LNCaP clone FGC (cell line): ENCODE results near the gene PBX1.

ENCODE experiments used
- DNase-seq: peaks from one replicate; pipeline ENCODE4 v3.0.0-alpha.2; 2011; ENCODE audit warnings: low read depth
- H3K4me3 ChIP-seq: 2 replicates; pipeline ENCODE4 v1.5.1; 2011; ENCODE audit warnings: mild to moderate bottlenecking, low read depth, low read length, control low read depth
- TF ChIP-seq, protein P1 (sequence below): IDR thresholded peaks from 2 replicates; pipeline ENCODE4 v1.5.1; 2012; ENCODE audit warnings: mild to moderate bottlenecking; ENCODE audit not compliant: control insufficient read depth, insufficient read depth; ENCODE audit errors: extremely low read depth

The PBX1 gene

DNA sequence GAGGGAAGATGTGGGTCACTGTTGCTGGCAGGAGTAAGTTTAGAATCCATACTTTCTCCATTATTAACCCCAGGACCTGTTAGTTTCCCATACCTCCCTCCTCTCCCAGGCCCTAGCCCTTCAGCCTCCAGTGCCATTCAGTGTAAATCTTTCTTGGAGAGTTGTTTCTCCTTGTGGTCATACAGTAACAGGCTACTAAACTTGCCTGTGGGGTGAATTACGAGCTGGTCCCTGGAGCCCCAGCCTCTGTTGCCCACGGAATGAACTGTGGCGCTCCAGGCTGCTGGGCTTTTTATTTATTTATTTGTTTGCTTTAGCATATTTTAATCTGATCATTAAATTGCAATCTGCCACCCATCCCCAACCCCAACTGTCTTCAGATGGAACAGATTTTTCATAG is 305.2 kb downstream of the PBX1 start:
- TF ChIP-seq, protein P1, sequence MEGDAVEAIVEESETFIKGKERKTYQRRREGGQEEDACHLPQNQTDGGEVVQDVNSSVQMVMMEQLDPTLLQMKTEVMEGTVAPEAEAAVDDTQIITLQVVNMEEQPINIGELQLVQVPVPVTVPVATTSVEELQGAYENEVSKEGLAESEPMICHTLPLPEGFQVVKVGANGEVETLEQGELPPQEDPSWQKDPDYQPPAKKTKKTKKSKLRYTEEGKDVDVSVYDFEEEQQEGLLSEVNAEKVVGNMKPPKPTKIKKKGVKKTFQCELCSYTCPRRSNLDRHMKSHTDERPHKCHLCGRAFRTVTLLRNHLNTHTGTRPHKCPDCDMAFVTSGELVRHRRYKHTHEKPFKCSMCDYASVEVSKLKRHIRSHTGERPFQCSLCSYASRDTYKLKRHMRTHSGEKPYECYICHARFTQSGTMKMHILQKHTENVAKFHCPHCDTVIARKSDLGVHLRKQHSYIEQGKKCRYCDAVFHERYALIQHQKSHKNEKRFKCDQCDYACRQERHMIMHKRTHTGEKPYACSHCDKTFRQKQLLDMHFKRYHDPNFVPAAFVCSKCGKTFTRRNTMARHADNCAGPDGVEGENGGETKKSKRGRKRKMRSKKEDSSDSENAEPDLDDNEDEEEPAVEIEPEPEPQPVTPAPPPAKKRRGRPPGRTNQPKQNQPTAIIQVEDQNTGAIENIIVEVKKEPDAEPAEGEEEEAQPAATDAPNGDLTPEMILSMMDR, result no peak
- DNase-seq, result no peak
- H3K4me3 ChIP-seq, result no peak overlapping the region

DNA sequence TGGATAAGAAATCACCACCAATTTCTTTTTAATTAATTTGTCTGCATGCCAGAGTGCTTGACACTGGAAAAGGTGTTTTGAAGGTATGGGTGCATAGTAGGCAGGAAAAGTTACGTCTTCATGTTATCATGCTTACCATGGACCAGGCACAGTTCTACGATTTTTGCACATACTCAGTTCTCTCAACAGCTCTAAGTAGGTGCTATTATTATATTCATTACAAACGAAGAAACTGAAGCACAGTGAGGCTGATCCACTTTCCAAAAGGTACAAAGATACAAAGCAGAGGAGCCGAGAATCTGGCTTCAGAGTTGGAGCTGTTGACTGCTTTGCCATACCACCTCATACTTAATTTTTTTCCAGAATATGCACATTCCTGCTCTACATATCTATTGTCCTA is 306.4 kb downstream of the PBX1 start:
- TF ChIP-seq, protein P1, result no peak
- DNase-seq, result no peak
- H3K4me3 ChIP-seq, result no peak overlapping the region

DNA sequence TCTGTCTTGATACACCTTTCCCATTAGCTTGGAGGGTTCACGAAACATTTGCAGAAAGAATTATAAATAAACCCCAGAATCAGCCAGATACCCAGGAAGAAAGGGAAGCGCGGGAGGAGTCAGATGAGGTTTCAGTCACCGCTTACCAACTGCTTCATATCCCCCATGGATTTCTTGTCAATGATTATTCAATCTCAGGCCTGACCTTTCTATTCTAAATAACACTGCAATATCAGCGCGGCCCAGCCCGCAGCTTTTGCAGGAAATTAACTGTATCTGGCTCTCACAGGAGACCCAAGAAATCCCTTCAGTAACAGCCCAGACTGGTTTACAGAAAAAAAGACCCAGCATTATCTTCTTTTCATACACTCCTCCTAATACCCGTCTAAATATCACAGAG is 308.6 kb downstream of the PBX1 start:
- TF ChIP-seq, protein P1, result no peak
- H3K4me3 ChIP-seq, result no peak overlapping the region
- DNase-seq, result no peak

DNA sequence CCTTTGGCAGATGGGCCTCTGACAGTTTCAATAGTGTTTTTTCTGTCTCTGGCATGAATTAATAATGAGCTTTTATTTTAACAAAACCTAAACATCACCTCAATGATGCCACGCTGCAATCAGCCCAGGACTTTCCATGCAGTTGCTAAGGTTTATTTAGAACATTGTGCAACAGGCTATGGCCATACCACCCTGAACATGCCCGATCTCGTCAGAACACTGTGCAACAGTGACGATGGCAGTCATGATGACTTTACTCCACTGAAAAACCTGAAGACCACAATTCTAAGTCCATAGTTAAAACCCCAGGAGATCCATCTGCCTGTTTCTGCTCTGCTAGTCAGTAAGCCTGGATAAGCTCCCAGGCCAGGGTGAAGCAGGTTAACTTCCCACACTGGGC is 310.0 kb downstream of the PBX1 start:
- H3K4me3 ChIP-seq, result no peak overlapping the region
- TF ChIP-seq, protein P1, result no peak
- DNase-seq, result no peak

DNA sequence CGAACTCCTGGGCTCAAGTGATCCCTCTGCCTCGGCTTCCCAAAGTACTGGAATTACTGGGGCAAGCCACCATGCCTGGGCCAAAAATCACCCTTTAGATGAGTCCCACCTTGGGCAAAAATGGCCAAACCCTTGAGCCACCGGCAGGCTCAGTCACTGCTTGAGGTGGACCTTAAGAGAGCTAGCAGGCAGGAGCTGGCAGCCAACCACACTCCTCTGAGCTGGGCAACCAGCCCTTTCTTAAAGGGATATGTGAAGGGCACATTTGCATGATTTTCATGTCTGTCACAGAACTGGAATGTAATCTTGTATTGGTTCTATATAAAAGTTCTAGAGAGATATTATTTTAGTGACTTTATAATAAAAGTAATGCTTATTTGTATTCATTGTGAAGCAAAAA is 316.5 kb downstream of the PBX1 start:
- no peak overlapping the region for H3K4me3 ChIP-seq
- no peak for DNase-seq
- TF ChIP-seq, protein P1, result no peak

DNA sequence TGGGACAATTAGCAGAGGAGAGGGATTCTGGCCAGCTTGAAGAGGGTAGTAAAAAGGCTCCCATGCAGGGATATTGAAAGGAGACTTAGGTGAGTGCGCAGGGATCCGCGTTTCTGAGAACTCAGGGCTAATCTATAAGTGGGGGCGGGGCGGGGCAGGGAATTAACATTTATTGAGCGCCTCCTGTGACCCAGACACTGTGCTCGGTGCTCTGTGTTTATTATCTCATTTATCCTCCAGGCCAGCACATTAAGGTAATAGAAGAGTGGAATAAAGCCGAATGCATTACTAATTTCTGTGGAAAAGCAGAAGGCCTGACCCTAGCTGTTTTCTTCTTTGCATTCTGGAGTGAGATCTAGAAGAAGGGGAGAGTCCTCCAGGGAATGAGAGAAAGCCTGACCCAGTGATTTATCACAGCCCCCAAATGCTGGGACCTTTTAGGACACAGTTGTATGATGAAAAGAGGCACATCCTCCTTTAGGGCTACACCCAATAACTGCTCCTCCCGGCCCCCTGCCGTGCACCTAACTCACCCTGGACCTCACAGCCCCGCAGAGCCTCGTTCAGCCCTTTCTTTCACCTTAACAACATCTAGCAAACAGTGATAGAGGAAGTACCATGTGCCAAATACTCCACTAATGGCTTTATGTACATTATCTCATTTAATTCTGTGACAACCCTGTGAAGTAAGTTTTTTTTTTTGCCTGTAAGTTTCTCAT is 317.6 kb downstream of the PBX1 start:
- no peak for DNase-seq
- H3K4me3 ChIP-seq, result no peak overlapping the region
- TF ChIP-seq, protein P1, result no peak

DNA sequence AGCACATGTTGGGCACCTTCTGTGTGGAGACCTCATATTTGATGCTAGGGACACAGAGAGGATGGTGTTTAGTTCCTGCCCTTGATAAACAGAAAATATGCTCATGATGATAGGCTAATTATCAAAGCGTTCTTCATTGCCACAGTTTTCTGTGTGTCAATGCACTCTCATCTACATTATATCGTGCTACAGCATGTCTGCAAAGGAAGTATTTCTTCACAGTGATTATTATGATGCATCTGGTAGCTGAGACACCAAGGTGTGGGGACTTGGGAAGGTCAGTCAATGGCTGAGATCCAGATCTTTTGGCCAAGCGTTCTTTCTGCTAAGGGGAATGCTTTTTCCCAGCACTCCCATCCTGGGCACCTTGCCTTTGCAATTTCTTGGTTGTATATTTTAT is 321.2 kb downstream of the PBX1 start:
- no peak overlapping the region for H3K4me3 ChIP-seq
- TF ChIP-seq, protein P1, result no peak
- no peak for DNase-seq
